Epithelial cell of proximal tubule (primary cell): ENCODE results near the gene NUTM2D. TPM values are rescaled to one million over a fixed set of nuclear protein-coding genes. Genes with fewer than 3 reads are reported as not detected.
A peak's percentile ranks its signal among the peaks of the same experiment; 100 is the strongest.
"Not testable (repeated sequence)": the region's sequence is repeated elsewhere in the genome, so short reads cannot be mapped to it uniquely, and the experiment has no call there.

Experiments
- DNase-seq: peaks from one replicate; pipeline ENCODE4 v3.0.0-alpha.2; 2011; ENCODE audit warnings: low read depth
- H3K4me3 ChIP-seq: 2 replicates; pipeline ENCODE4 v1.5.1; 2011; ENCODE audit warnings: low read depth, mild to moderate bottlenecking, low read length
- total RNA-seq: library from RNA; depleted of rRNA; stranded (reverse); fragments of >200 nt; gene quantifications from 2 replicates; pipeline ENCODE4 v1.2.3, GENCODE V29; 2015
- TF ChIP-seq, protein P1 (sequence below): conservative IDR thresholded peaks from 2 replicates; pipeline ENCODE4 v1.5.1; 2012; ENCODE audit warnings: low read depth, mild to moderate bottlenecking, low read length

Gene NUTM2D
- total RNA-seq, 1 donor from 2014 or later, result 1.0 TPM

DNA sequence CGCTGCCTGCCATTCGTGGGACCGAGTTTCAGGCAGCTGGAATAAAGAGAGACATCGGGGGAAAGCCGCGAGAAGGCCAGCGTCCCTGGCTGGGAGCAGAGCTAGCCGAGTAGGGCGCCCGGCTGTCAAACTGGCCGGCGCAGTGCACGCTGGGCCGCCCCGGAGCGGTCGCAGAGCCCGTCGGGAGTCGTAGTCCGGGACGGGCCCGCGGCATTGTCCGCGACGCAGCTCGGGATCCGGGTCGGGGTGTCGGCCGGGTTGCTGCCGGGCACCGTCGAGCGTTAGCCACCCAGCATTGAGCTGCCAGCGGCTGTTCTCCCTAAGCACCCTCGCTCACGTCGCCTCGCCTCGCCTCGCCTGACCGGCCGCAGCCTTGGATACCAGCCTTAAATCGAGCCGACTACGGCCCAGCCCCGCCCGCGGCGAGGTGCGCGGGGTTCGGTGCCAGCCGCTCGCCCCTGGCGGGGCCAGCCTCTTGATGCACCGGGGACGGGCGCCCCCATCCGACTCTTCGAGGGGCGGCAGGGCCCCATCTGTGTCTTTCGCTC, 14.8 kb upstream of the NUTM2D start:
- peak overlapping the region; percentile 62 for H3K4me3 ChIP-seq
- TF ChIP-seq, protein P1, sequence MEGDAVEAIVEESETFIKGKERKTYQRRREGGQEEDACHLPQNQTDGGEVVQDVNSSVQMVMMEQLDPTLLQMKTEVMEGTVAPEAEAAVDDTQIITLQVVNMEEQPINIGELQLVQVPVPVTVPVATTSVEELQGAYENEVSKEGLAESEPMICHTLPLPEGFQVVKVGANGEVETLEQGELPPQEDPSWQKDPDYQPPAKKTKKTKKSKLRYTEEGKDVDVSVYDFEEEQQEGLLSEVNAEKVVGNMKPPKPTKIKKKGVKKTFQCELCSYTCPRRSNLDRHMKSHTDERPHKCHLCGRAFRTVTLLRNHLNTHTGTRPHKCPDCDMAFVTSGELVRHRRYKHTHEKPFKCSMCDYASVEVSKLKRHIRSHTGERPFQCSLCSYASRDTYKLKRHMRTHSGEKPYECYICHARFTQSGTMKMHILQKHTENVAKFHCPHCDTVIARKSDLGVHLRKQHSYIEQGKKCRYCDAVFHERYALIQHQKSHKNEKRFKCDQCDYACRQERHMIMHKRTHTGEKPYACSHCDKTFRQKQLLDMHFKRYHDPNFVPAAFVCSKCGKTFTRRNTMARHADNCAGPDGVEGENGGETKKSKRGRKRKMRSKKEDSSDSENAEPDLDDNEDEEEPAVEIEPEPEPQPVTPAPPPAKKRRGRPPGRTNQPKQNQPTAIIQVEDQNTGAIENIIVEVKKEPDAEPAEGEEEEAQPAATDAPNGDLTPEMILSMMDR, result peak; percentile 32
- not testable (repeated sequence) for DNase-seq

DNA sequence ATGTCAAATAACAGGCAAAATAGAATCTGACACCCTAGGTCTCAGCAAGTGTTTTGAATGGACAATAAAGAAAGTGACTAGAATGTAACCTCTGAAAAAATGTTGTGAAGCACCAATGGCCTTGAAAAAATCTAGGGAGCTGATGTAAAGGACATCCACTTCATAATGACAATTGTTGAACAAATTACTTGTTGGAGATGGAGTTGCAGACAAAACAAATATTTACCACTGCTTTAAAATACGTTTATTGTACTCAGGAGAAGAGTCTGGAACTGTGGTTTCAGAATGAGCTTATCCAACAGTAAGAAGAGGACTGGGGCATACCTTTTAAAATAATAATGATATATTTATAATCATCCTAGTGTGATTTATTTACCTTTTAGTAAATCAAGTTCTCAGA, 11.8 kb upstream of the NUTM2D start:
- not testable (repeated sequence) for DNase-seq, H3K4me3 ChIP-seq

DNA sequence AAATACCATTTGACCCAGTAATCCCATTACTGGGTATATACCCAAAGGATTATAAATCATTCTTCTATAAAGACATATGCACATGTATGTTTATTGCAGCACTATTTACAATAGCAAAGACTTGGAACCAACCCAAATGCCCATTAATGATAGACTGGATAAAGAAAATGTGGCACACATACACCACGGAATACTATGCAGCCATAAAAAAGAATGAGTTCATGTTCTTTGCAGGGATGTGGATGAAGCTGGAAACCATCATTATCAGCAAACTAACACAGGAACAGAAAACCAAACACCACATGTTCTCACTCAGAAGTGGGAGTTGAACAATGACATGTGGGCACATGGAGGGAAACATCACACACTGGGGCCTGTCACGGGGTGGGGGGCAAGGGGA, 7.4 kb upstream of the NUTM2D start:
- H3K4me3 ChIP-seq, DNase-seq: not testable (repeated sequence)

DNA sequence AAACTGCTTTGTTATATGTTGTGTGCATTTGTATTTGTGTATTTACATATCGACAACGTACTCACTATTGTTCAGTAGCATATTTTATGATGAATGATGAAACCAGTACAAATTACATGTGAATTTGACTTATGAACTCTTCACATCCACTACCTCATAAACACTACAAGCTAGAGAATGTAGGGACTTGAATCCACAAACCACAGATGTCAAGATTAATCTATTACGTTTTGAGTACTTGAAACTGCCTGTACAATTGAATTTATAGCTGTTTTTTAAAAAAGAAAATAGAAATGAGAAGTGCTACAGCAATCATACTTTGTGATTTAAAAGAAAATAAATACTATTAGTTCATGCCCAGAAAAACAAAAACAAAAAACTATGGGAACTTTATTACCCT, 4.7 kb upstream of the NUTM2D start:
- not testable (repeated sequence) for H3K4me3 ChIP-seq, DNase-seq

DNA sequence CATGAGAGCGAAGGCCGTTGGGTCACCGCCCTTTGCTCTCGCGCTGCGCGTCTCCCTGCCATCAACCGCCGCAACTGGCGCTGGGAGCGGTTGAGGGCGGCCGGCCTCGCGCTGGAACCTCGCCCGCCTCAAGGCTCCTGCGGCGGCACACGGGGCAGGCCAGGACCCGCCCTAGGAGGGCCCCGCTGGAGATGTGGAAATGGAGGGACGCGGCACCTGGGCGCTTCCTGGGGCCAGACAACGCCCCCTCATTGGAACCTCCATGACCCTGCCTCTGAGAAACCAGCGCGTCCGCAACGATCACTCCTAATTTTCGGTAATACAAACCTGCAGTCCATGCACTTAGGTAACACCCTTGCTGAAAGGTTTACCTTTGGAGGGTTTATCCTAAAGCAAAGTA, 2.4 kb upstream of the NUTM2D start:
- not testable (repeated sequence) for DNase-seq, H3K4me3 ChIP-seq

DNA sequence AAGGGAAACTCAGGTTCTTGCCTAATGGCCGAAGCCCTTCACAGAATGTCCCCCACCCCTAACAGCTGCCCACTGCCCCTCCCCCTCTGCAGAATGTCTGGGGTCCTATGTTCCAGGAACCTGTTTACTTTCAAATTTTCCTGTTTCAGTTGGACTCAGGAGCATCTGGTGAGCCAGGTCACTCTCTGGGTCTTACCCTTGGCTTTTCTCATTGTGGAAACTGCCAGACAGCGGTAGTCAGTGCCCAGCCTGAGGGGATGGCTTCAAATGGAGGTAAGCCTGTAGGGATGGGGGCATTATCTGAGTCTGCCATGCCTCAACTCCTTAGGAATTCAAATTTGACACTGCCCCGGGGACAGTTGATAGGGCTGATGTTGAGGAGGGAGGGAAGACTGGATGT, 615 bp downstream of the NUTM2D start:
- DNase-seq, H3K4me3 ChIP-seq: not testable (repeated sequence)

DNA sequence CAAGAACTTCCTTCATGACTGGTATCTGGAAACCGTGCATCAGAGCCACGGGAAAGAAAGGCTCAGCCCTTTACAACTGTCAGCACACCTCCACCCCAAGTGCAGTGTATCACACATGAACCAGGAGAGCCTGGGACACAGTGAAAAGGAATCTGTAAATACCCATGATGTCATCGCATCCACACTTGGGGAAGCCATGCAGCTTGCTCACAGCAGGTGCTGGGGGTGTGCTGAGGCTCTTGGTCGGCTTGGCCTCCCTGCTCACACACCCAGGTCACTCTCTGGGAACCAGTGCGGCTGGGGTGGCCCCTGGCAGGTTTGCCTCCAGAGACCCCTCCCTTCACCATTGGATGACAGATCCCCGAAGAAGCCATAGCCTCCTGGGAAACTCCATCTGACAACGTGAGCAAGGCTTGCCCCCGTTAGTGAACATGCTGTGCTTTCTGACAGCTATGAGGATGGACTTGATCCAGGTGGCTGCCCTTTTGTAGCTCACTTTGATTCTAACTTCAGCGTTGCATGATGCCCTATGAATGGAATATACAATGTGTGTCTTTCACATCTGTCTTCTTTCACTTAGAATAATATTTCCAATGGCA, 12.1 kb downstream of the NUTM2D start:
- H3K4me3 ChIP-seq, DNase-seq: not testable (repeated sequence)

DNA sequence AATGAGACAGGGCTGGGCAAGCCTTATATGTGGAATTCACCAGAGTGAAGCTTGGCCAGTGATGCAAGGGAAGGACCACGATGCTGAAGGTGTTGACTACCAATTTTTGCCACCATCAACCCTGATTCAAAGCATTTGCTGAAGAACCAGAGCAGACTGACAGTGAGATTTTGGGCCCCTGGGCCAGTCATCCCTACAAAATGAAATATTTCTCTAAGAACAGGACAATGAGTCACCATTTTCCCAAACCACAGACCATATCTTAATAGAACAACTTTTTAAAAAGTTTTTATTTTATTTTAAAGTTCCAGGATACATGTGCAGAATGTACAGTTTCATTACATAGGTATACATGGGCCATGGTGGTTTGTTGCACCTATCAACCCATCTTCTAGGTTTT, 16.5 kb downstream of the NUTM2D start:
- H3K4me3 ChIP-seq, DNase-seq: not testable (repeated sequence)

DNA sequence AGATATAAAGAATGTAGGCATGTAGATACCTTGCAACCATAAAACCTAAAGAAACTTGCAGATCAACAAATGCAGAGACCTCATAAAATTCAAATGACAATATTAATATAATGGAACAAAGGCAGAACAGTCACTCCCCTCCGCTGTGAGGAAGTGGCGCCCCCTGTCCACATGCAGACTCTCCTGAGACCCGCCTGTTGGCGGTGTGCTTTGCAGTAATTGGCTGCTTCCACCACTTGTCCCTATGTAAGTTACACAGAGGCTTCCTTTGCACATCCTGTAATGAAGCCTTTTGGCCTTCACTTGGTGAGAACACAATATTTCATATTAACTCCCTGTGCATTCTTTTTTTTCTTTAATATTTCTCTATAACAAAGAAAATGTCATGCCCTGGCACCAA, 21.6 kb downstream of the NUTM2D start:
- not testable (repeated sequence) for H3K4me3 ChIP-seq, DNase-seq

DNA sequence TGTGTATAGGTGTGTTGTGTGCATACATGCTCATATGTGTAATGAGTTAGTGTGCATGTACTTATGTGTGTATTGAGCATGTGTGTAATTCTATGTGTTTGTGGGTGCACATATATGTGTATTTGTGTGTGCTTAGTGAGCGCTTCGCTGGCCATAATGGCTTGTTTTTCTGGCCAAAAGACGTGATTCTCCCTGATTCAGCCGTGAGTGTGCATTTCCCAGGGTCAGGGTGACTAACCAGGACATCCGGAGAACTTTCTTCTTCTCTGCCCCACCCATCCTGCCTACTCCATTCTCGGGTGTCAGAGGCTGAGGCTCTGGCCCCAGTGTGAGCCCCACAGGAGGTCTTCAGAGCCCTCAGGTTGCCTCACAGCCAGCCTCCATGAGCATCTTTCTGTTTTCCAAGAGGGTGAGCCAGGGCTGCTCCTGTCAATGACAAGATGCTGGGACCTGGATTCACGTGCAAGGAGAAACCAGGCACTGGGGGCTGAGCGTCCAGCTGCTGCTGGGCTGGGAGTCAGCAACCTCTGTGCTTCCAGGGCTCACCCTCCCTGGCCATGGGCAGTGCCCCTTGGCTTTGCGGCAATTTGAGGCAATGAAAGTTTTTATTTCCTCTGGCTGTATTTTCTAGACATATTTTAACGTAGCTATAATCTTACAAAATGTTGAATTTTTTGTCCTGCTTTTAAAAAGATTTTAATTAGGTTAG, 25.8 kb downstream of the NUTM2D start:
- DNase-seq, result not testable (repeated sequence)

DNA sequence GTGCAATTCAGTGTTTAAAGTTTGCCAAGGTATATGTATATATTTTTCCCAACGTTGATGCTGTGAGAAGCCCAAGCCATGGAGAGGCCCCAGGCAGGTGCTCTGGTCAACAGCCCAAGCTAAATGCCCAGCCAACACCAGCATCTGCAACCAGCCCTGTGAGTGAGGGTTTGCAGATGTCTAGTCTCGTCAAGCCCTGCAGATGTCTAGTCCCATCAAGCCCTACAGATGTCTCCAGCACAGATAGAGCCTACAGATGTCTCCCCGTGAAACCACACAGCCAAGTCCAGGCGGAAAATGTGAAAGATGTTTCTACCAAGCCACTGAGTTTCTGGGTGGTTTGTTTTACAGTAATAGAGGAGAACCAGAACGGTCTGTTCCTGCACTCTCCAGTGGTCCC, 26.7 kb downstream of the NUTM2D start:
- DNase-seq, result not testable (repeated sequence)

More for the DNA sequence above, 25.8 kb downstream of the NUTM2D start:
- not testable (repeated sequence) for H3K4me3 ChIP-seq

DNA sequence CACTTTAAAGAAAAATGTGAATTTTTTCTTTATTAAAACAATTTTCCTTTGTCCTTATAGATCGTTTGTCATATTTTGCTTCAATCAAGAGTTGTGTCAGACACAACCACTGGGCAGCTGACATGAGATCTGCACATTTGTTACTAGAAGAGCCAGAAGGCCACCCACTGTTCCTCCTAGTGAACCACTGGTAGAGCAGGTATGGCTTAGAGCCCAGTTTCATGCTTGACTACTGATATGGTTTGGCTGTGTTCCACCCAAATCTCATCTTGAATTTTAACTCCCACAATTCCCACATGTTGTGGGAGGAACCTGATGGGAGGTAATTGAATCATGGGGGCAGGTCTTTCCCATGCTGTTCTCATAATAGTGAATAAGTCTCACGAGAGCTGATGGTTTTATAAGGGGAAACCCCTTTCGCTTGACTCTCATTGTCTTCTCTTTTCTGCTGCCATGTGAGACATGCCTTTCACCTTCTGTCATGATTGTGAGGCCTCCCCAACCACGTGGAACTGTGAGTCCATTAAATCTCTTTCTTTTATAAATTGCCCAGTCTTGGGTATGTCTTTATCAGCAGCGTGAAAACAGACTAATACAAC, 28.3 kb downstream of the NUTM2D start:
- not testable (repeated sequence) for H3K4me3 ChIP-seq, DNase-seq

More for the DNA sequence above, 26.7 kb downstream of the NUTM2D start:
- H3K4me3 ChIP-seq, result not testable (repeated sequence)

DNA sequence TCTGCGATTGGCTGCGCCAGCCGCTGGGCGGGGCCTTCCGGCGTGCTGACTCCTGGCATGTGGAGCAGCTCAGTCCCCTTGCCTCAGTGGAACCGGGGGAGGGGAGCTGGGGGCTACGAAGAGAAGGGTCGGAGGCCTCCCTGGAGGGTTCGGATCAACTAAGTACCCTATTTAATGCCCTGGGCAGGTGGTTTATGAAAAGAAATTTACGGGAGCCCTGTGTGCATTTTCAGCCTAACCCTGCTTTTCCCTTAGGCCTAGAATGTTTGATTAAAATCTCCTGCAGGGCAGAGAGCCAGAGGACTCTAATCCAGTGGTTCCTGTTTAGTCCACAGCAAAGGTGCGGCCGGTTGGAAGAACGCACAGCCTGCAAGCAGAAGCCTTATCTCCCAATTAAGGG, 33.8 kb downstream of the NUTM2D start:
- H3K4me3 ChIP-seq, result not testable (repeated sequence)

DNA sequence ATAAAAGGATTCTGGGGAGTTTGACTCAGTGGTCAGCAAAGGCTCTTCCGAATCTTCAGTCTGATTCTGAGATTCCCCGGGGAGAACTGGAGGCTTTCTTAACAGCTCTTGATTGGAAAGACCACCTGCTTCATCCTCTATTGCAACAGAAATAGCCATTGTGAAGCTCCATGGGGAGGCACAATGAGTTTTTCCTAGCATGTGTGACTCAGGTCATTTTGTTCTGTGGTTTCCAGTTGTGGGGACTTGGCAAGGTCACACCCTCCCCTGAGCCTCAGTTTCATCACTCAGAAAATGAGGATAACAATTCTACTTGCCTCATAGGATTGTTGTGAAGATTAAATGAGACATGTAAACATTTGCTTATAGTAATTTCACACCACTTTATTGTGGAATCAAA, 38.7 kb downstream of the NUTM2D start:
- DNase-seq, H3K4me3 ChIP-seq: not testable (repeated sequence)

More for the DNA sequence above, 33.8 kb downstream of the NUTM2D start:
- DNase-seq, result not testable (repeated sequence)

DNA sequence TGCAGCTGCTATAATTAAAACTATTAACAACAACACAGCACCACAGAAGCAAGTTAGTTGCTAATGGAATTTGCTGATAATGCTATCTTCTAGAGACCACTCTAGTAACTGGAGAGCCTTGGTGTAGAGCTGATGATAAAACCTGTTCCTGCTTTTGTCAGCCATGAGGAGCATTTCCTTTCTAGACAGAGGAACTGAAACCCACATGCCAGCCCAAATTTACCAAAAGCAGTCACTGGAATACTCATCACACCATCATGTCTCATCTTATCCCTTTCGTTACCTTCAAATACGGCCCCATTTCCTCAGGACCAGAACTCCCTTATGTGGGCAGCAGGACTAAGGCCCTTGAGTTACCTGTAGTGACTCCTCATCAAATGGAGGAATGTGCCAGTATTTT, 40.9 kb downstream of the NUTM2D start:
- DNase-seq, H3K4me3 ChIP-seq: not testable (repeated sequence)

DNA sequence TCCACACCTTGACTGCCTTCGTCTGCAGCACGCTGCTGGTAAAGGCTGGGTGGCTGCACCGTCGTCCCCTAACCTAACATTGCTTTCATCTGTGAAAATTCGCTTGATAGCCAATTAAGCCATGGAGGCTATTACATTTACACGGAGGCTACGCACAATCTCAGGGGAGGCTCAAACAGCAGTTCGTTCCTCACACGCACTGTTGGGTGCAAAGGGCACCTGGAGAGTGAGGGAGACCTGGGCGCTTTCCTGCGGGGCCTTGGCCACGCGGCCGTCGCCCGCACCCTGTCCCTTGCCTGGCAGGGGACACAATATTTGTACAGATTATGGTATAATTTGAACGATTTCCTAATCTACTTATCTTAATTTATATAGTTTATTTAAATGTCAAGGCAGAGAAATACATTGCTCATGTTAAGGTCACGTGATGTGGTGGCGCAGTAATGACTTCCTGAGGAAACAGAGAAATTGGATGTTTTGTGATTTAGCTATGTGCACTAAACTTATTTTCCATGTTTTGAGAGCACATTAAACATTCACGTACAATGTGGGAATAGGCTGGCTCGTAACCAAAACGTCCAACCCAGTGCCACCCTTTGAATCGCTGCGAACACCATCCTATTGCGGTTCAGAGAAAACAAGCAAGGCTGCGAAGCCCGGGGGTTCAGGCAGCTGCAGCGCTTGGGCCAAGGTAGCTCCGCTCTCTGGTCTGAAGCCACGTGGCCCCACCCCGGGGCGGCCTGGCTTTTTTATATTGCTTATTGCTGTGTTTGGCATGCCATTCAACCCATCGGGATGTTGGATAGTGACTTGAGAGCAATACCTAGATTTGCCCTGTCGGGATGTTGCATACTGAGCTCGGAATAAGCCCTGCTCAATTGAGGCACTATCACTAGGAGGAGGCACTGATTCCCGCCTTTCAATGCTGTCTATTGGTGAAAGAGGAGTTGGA, 50.2 kb downstream of the NUTM2D start:
- DNase-seq, result not testable (repeated sequence)
- peak overlapping the region; percentile 28 for H3K4me3 ChIP-seq

DNA sequence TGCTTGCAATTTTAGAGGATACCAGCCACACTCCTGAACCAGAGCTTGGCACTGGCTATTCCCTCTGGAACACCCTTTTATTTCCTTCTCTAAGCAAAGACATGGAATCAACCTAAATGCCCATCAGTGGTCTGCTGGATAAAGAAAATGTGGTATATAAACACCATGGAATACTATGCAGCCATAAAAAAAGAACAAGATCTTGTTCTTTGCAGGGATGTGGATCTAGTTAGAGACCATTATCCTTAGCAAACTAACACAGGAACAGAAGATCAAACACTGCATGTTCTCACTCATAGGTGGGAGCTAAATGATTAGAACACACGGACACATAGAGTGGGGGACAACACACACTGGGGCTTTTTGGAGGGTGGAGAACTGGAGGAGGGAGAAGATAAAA, 56.4 kb downstream of the NUTM2D start:
- not testable (repeated sequence) for DNase-seq, H3K4me3 ChIP-seq
